Measurements from ENCODE around the gene SULT1A1.

Gene SULT1A1

GRCh38 chr16:28590384-28591340 is 19.2 kb downstream of the SULT1A1 start:
- Histone ChIP-seq H3K9me2 (replicated peaks; ENCODE audit: control insufficient read depth, low read length) (no peaks in the 10 kb centered on the region), H3K36me3 (ENCODE audit: control insufficient read depth, low read length) (peaks cover 33% of the 10 kb centered on the region), H3K4me3 (ENCODE audit: low read length) (no peak overlapping the region), H3K4me1 (ENCODE audit: control insufficient read depth, low read length) (no peaks in the 10 kb centered on the region), H3K79me2 (ENCODE audit: control insufficient read depth, low read length) (no peaks in the 10 kb centered on the region), H3K4me2 (ENCODE audit: low read length) (no peak overlapping the region), H3F3A (ENCODE audit: control insufficient read depth, insufficient read depth) (no peaks in the 10 kb centered on the region), H3K27ac (ENCODE audit: low read depth, low read length) (no peak overlapping the region), H4K20me1 (ENCODE audit: control insufficient read depth, insufficient read depth, low read depth, low read length) (no peaks in the 10 kb centered on the region), H3K27me3 (ENCODE audit: control insufficient read depth, low read length) (no peaks in the 10 kb centered on the region), H3K9me3 (ENCODE audit: control insufficient read depth, insufficient read depth, low read length) (no peaks in the 10 kb centered on the region)
- TF ChIP-seq, protein P1, sequence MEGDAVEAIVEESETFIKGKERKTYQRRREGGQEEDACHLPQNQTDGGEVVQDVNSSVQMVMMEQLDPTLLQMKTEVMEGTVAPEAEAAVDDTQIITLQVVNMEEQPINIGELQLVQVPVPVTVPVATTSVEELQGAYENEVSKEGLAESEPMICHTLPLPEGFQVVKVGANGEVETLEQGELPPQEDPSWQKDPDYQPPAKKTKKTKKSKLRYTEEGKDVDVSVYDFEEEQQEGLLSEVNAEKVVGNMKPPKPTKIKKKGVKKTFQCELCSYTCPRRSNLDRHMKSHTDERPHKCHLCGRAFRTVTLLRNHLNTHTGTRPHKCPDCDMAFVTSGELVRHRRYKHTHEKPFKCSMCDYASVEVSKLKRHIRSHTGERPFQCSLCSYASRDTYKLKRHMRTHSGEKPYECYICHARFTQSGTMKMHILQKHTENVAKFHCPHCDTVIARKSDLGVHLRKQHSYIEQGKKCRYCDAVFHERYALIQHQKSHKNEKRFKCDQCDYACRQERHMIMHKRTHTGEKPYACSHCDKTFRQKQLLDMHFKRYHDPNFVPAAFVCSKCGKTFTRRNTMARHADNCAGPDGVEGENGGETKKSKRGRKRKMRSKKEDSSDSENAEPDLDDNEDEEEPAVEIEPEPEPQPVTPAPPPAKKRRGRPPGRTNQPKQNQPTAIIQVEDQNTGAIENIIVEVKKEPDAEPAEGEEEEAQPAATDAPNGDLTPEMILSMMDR (IDR thresholded peaks at IDR 0.05; ENCODE audit: low read depth, low read length, poor library complexity, severe bottlenecking) = no peak
- no peak for TF ChIP-seq EZH2phosphoT487 (IDR thresholded peaks at IDR 0.05; ENCODE audit: borderline replicate concordance, low read length)

DNA sequence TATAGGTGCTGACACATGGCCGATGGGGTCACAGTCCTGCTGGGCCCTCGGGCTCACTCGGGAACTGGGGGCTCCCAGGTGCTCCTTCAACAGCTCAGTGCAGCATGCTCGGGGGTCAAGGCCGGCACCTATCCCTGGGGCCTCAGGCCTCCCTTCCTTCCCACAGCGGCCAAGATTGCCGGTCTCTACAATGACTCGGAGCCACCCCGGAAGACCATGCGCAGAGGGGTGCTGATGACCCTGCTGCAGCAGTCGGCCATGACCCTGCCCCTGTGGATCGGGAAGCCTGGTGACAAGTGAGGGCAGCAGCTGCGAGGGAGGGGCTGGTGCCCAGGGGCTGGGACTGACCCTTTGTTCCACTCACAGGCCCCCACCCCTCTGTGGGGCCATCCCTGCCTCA is 19.9 kb downstream of the SULT1A1 start:
- Histone ChIP-seq H3F3A (ENCODE audit: control insufficient read depth, insufficient read depth) (no peaks in the 10 kb centered on the region), H3K4me1 (ENCODE audit: control insufficient read depth, low read length) (no peaks in the 10 kb centered on the region), H3K9me2 (replicated peaks; ENCODE audit: control insufficient read depth, low read length) (no peaks in the 10 kb centered on the region), H3K4me2 (ENCODE audit: low read length) (no peak overlapping the region), H3K79me2 (ENCODE audit: control insufficient read depth, low read length) (no peaks in the 10 kb centered on the region), H3K36me3 (ENCODE audit: control insufficient read depth, low read length) (peaks cover 41% of the 10 kb centered on the region), H3K27me3 (ENCODE audit: control insufficient read depth, low read length) (no peaks in the 10 kb centered on the region), H3K27ac (ENCODE audit: low read depth, low read length) (no peak overlapping the region), H4K20me1 (ENCODE audit: control insufficient read depth, insufficient read depth, low read depth, low read length) (no peaks in the 10 kb centered on the region), H3K9me3 (ENCODE audit: control insufficient read depth, insufficient read depth, low read length) (no peaks in the 10 kb centered on the region), H3K4me3 (ENCODE audit: low read length) (no peak overlapping the region)
- no peak for TF ChIP-seq EZH2phosphoT487 (IDR thresholded peaks at IDR 0.05; ENCODE audit: borderline replicate concordance, low read length)
- TF ChIP-seq, protein P1 (IDR thresholded peaks at IDR 0.05; ENCODE audit: low read depth, low read length, poor library complexity, severe bottlenecking) = no peak

DNA sequence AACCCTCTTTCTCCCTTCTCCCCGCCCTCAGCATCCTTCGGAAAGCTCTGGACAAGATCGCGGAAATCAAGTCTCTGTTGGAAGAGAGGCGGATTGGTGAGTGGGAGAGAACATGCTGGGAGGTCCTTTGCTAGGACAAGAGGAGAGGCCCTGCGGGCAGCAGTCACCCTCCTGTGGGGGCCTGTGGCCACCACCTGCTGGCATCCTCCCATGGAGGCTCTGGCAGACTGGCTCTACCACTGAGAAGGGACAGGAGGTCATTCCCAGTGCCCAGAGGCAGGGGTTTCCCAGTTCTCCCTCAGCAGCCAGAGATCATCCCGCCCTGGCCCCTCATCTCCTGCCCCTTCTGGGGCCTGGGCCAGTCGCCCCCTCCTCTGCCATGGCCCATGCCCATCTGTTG is 20.8 kb downstream of the SULT1A1 start:
- no peaks in the 10 kb centered on the region for H3F3A ChIP-seq (ENCODE audit: control insufficient read depth, insufficient read depth)
- H3K9me3 ChIP-seq (ENCODE audit: control insufficient read depth, insufficient read depth, low read length) = no peaks in the 10 kb centered on the region
- TF ChIP-seq, protein P1 (IDR thresholded peaks at IDR 0.05; ENCODE audit: low read depth, low read length, poor library complexity, severe bottlenecking) = no peak
- no peak for TF ChIP-seq EZH2phosphoT487 (IDR thresholded peaks at IDR 0.05; ENCODE audit: borderline replicate concordance, low read length)
- peaks cover 42% of the 10 kb centered on the region for H3K36me3 ChIP-seq (ENCODE audit: control insufficient read depth, low read length)
- no peaks in the 10 kb centered on the region for H3K9me2 ChIP-seq (replicated peaks; ENCODE audit: control insufficient read depth, low read length)
- H3K4me1 ChIP-seq (ENCODE audit: control insufficient read depth, low read length) = no peaks in the 10 kb centered on the region
- no peak overlapping the region for H3K4me3 ChIP-seq (ENCODE audit: low read length)
- no peaks in the 10 kb centered on the region for H4K20me1 ChIP-seq (ENCODE audit: control insufficient read depth, insufficient read depth, low read depth, low read length)
- H3K27ac ChIP-seq (ENCODE audit: low read depth, low read length) = no peak overlapping the region
- no peaks in the 10 kb centered on the region for H3K27me3 ChIP-seq (ENCODE audit: control insufficient read depth, low read length)
- H3K79me2 ChIP-seq (ENCODE audit: control insufficient read depth, low read length) = no peaks in the 10 kb centered on the region
- H3K4me2 ChIP-seq (ENCODE audit: low read length) = no peak overlapping the region
